ENCODE data around the gene HPSE2. TPM values are rescaled to one million over a fixed set of nuclear protein-coding genes. Genes with fewer than 3 reads are reported as not detected.
A peak's percentile ranks its signal among the peaks of the same experiment; 100 is the strongest.

Gene HPSE2
- polyA plus RNA-seq, 1 of the 3 experiments (the other 2 are of a cell fraction), result not detected

DNA sequence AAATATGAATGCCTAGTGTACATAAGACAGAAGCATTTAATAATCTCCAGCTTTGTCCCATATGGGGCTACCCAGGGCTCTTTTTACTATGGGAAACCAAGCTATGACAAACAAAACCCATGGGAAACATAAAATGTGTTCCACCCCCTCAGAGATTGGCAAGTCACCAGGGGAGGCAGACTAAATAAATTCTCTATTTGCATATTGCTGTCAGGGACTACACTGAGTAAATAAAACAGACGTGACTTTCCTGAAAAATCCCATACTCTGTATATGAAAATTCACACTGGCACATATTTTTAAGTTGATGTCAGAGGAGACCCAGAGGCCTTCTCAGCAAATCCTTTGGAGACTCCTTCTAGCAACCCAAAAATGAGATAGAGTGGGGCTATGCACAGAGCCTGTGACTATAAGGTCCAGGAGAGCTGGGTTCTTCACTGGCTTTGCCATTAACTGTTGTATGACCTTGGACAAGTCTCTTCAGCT lies 44.0 kb upstream of the HPSE2 start:
- ChIA-PET POLR2A (no interaction called here), CTCF (interaction anchor here (1.1 to 2.6 kb wide), 6 partner anchors 9 to 1109 kb away, joined by 3 to 10 read pairs (median 5); no protein-coding TSS in a partner anchor)
- H3K79me2 ChIP-seq (ENCODE audit: insufficient read depth), result no peaks in the 10 kb centered on the region
- H3K4me3 ChIP-seq (ENCODE audit: low read depth in 2 of 2, low read length in 1 of 2), result no peak overlapping the region
- DNase-seq, result no peak
- no peaks in the 10 kb centered on the region for H3K4me1 ChIP-seq (ENCODE audit: control insufficient read depth in 1 of 2, insufficient read depth in 2 of 2, low read depth in 1 of 2, low read length in 1 of 2)
- no peaks in the 10 kb centered on the region for H3K36me3 ChIP-seq (replicated peaks in 1 of 2; ENCODE audit: control insufficient read depth in 1 of 2, insufficient read depth in 2 of 2, low read length in 1 of 2)
- H2AFZ ChIP-seq (ENCODE audit: low read depth), result no peak overlapping the region
- no peak overlapping the region for H3K9ac ChIP-seq
- H3K27me3 ChIP-seq (ENCODE audit: insufficient read depth), result no peaks in the 10 kb centered on the region
- no peak overlapping the region for H3K27ac ChIP-seq (ENCODE audit: low read depth in 2 of 2, low read length in 1 of 2)
- H3F3A ChIP-seq (replicated peaks; ENCODE audit: insufficient read depth), result no peaks in the 10 kb centered on the region
- no peak overlapping the region for H3K4me2 ChIP-seq
- no peaks in the 10 kb centered on the region for H3K9me2 ChIP-seq
- TF ChIP-seq, protein P1, sequence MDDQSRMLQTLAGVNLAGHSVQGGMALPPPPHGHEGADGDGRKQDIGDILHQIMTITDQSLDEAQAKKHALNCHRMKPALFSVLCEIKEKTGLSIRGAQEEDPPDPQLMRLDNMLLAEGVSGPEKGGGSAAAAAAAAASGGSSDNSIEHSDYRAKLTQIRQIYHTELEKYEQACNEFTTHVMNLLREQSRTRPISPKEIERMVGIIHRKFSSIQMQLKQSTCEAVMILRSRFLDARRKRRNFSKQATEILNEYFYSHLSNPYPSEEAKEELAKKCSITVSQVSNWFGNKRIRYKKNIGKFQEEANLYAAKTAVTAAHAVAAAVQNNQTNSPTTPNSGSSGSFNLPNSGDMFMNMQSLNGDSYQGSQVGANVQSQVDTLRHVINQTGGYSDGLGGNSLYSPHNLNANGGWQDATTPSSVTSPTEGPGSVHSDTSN (IDR thresholded peaks at IDR 0.05), result no peak
- TF ChIP-seq RAD21 (IDR thresholded peaks at IDR 0.05; ENCODE audit: low read length) (no peak), GATA2 (CRISPR knock-in tag; IDR thresholded peaks at IDR 0.05) (no peak), FOSL2 (IDR thresholded peaks at IDR 0.05; ENCODE audit: borderline replicate concordance, low read depth) (no peak), POLR2AphosphoS5 (IDR thresholded peaks at IDR 0.05; ENCODE audit: low read depth, low read length) (no peak), SMC3 (IDR thresholded peaks at IDR 0.05; ENCODE audit: low read depth, low read length) (no peak), CHD2 (IDR thresholded peaks at IDR 0.05; ENCODE audit: low read length, partially characterized antibody) (no peak), NRF1 (IDR thresholded peaks at IDR 0.05; ENCODE audit: low read depth, low read length) (no peak), MEF2A (IDR thresholded peaks at IDR 0.05; ENCODE audit: borderline replicate concordance, low read depth) (no peak), FOXJ3 (CRISPR knock-in tag; IDR thresholded peaks at IDR 0.05) (no peak), SIN3A (IDR thresholded peaks at IDR 0.05; ENCODE audit: borderline replicate concordance, low read depth, low read length) (no peak), MXI1 (IDR thresholded peaks at IDR 0.05; ENCODE audit: low read depth, low read length) (no peak), TCF12 (IDR thresholded peaks at IDR 0.05) (no peak)
- TF ChIP-seq, protein P2, sequence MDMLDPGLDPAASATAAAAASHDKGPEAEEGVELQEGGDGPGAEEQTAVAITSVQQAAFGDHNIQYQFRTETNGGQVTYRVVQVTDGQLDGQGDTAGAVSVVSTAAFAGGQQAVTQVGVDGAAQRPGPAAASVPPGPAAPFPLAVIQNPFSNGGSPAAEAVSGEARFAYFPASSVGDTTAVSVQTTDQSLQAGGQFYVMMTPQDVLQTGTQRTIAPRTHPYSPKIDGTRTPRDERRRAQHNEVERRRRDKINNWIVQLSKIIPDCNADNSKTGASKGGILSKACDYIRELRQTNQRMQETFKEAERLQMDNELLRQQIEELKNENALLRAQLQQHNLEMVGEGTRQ (IDR thresholded peaks at IDR 0.05; ENCODE audit: borderline replicate concordance, low read depth, low read length), result no peak
- no peaks in the 10 kb centered on the region; the same call in 1 of the 2 replicates for H3K9me3 ChIP-seq
- H4K20me1 ChIP-seq (ENCODE audit: insufficient read depth), result no peaks in the 10 kb centered on the region
- WGBS (ENCODE audit: low lambda C conversion rate), result 19% methylated on average over 1 of the region's 1 CpG

DNA sequence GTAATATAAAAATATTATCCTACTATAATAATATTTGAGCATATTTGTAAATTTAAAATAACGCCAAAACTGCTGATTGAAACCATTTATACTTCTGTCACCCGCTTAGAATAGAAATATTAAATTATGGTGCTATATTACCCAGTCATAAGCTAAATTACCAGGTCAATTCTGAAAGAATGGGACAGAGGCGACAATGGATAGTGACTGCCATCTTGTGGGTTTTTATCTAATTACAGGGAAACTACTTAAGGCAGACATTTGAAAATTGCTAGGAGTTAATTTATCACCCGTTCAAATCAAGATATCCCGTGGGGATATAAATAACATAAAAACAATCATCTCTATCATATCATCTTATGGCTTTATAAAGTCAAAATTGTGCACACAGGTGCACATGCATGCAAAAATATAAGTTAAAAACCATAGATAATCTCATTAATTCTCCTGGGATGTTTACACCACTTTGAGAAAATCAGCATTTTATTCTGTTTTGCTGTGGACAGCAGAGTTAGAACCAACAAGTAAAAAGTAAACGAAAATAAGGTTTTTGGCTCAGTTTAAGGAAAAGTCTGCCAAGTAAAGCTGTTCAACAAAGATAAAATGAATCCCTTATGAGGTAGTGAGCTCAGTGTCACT lies 41.3 kb upstream of the HPSE2 start:
- no peaks in the 10 kb centered on the region for H4K20me1 ChIP-seq (ENCODE audit: insufficient read depth)
- no peaks in the 10 kb centered on the region for H3K9me2 ChIP-seq
- no peak overlapping the region for H3K9ac ChIP-seq
- H3K4me2 ChIP-seq, result no peak overlapping the region
- TF ChIP-seq, protein P3, sequence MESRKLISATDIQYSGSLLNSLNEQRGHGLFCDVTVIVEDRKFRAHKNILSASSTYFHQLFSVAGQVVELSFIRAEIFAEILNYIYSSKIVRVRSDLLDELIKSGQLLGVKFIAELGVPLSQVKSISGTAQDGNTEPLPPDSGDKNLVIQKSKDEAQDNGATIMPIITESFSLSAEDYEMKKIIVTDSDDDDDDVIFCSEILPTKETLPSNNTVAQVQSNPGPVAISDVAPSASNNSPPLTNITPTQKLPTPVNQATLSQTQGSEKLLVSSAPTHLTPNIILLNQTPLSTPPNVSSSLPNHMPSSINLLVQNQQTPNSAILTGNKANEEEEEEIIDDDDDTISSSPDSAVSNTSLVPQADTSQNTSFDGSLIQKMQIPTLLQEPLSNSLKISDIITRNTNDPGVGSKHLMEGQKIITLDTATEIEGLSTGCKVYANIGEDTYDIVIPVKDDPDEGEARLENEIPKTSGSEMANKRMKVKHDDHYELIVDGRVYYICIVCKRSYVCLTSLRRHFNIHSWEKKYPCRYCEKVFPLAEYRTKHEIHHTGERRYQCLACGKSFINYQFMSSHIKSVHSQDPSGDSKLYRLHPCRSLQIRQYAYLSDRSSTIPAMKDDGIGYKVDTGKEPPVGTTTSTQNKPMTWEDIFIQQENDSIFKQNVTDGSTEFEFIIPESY (IDR thresholded peaks at IDR 0.05; ENCODE audit: borderline replicate concordance, low read depth), result no peak
- TF ChIP-seq RAD21 (IDR thresholded peaks at IDR 0.05; ENCODE audit: low read length) (peak; percentile 64), EP300 (IDR thresholded peaks at IDR 0.05; ENCODE audit: borderline replicate concordance in 1 of 2, low read depth in 1 of 2, low read length in 1 of 2) (no peak)
- TF ChIP-seq, protein P4, sequence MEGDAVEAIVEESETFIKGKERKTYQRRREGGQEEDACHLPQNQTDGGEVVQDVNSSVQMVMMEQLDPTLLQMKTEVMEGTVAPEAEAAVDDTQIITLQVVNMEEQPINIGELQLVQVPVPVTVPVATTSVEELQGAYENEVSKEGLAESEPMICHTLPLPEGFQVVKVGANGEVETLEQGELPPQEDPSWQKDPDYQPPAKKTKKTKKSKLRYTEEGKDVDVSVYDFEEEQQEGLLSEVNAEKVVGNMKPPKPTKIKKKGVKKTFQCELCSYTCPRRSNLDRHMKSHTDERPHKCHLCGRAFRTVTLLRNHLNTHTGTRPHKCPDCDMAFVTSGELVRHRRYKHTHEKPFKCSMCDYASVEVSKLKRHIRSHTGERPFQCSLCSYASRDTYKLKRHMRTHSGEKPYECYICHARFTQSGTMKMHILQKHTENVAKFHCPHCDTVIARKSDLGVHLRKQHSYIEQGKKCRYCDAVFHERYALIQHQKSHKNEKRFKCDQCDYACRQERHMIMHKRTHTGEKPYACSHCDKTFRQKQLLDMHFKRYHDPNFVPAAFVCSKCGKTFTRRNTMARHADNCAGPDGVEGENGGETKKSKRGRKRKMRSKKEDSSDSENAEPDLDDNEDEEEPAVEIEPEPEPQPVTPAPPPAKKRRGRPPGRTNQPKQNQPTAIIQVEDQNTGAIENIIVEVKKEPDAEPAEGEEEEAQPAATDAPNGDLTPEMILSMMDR (IDR thresholded peaks at IDR 0.05), result peak; percentile 45
- TF ChIP-seq, protein P5, sequence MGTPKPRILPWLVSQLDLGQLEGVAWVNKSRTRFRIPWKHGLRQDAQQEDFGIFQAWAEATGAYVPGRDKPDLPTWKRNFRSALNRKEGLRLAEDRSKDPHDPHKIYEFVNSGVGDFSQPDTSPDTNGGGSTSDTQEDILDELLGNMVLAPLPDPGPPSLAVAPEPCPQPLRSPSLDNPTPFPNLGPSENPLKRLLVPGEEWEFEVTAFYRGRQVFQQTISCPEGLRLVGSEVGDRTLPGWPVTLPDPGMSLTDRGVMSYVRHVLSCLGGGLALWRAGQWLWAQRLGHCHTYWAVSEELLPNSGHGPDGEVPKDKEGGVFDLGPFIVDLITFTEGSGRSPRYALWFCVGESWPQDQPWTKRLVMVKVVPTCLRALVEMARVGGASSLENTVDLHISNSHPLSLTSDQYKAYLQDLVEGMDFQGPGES (IDR thresholded peaks at IDR 0.05; ENCODE audit: low read depth, low read length), result no peak
- no peak overlapping the region for H2AFZ ChIP-seq (ENCODE audit: low read depth)
- H3K27me3 ChIP-seq (ENCODE audit: insufficient read depth), result no peaks in the 10 kb centered on the region
- no peaks in the 10 kb centered on the region for H3F3A ChIP-seq (replicated peaks; ENCODE audit: insufficient read depth)
- ChIA-PET CTCF (interaction anchor here (0.7 to 2.5 kb wide), 13 partner anchors 10 to 810 kb away, joined by 3 to 12 read pairs (median 4); no protein-coding TSS in a partner anchor), POLR2A (no interaction called here)
- no peaks in the 10 kb centered on the region for H3K36me3 ChIP-seq (replicated peaks in 1 of 2; ENCODE audit: control insufficient read depth in 1 of 2, insufficient read depth in 2 of 2, low read length in 1 of 2)
- H3K9me3 ChIP-seq, result no peaks in the 10 kb centered on the region
- no peaks in the 10 kb centered on the region for H3K4me1 ChIP-seq (ENCODE audit: control insufficient read depth in 1 of 2, insufficient read depth in 2 of 2, low read depth in 1 of 2, low read length in 1 of 2)
- H3K79me2 ChIP-seq (ENCODE audit: insufficient read depth), result no peaks in the 10 kb centered on the region
- H3K27ac ChIP-seq (ENCODE audit: low read depth in 2 of 2, low read length in 1 of 2), result no peak overlapping the region
- WGBS (ENCODE audit: low lambda C conversion rate), result under 1% methylated on average over 6 of the region's 6 CpGs
- no peak overlapping the region for H3K4me3 ChIP-seq (ENCODE audit: low read depth in 2 of 2, low read length in 1 of 2)
- peak; percentile 18 for DNase-seq

All from SK-N-SH (cell line).